Mesenteric fat pad (tissue), 1 donor: Measurements from ENCODE around the gene PPP4C. TPM values are rescaled to one million over a fixed set of nuclear protein-coding genes. Genes with fewer than 3 reads are reported as not detected.
"Not testable (repeated sequence)": the region's sequence is repeated elsewhere in the genome, so short reads cannot be mapped to it uniquely, and the experiment has no call there.

Experiments used
- DNase-seq: peaks from one replicate; pipeline ENCODE4 v3.0.0-alpha.2; 2020; ENCODE audit warnings: low spot score
- total RNA-seq: library from RNA; stranded (reverse); fragmentation: NEBNext Ultra II Directional; extraction: Animal tissue kit (Norgen Biotek cat#: 25700); gene quantifications from one replicate; pipeline ENCODE4 v1.2.1, GENCODE V29; 2021
- donor health status: DM: yes; HTN: yes; CAD: no.

PPP4C gene
- total RNA-seq, 1 donor from 2014 or later, result 81.1 TPM

DNA sequence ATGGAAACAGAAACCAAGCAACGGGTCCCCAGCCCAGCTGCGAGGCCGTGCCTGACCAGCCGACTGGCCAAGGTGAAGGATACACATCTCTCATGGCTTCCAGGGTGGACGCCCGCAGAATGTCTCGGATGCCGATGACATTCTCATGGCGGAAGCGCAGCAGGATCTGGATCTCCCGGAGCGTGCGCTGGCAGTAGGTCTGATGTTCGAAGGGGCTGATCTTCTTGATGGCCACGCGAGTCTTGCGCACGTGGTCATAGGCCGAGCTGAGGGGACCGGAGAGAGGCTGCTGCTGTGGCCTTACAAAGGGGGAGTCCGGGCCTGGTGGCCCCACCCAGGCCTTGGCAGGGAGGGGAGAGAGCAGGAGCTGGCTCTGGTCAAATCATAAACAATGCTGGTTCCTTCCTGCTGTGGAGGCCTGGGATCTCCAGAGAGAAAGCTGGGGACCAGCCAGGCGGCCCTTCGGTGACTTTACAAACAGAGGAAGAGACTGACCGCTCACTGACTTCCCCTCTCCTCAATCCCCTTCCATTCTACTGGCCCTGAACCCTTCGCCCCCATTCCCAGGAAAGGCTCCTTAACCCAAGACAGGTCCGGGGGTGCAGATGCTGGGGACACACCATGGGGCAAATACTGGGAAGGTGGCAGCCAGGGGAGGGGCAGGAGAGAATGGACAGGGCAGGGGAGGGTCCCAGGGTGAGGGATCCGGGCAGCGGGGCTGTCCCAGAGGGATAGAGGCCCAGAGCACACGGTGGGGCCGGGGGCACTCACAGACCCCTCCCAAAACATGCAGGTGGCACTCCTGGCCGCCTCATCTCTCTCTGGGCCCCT is 46.2 kb downstream of the PPP4C start:
- DNase-seq, result no peak

DNA sequence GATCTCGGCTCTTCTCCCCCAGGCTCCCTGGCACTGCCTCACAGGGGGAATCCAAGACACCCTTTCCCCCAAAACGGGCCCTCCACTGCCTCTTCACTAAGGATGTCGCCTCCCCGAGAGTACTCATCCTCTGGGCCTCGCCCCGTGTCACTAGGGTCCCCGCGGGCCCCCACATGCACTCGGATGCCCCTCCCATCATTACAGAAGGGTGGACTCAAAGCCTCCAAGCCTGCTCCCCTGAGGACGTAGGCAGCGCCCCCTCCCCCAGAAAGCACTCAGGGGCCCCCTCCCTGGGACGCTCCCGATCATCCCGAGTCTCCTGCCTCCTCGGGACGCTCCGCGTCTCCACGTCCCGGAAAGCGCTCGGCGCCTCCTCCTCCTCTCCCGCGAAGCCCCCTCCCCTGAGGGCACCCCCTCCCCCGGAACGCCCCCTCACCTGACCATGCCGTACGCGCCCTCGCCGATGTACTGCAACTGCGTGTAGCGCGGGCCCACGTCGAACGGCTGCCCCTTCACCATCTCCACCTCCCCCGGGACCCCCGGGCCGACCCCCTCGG is 46.9 kb downstream of the PPP4C start:
- no peak for DNase-seq

DNA sequence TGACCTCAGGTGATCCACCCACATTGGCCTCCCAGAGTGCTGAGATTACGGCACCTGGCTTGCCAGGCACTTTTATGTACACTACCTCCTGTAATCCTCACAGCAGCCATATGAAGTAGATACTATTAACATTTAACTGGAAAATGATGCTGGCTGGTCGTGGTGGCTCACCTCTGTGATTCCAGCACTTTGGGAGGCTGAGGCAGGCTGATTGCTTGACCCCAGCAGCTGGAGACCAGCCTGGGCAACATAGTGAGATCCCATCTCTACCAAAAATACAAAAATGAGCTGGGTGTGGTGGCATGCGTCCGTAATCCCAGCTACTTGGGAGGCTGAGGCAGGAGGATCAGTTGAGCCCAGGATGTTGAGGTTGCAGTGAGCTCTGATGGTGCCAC is 49.2 kb downstream of the PPP4C start:
- no peak for DNase-seq

DNA sequence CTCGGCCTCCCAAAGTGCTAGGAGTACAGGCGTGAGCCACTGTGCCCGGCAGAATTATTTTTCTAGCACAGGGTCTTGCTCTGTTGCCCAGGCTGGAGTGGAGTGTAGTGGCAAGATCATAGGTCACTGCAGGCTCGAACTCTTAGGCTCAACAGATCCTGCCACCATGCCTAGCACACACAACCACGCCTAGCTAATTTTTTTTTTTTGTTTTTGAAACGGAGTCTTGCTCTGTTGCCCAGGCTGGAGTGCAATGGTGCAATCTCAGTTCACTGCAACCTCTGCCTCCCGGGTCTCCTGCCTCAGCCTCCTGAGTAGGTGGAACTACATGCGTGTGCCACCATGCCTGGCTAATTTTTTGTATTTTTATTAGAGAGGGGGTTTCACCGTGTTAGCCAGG is 49.9 kb downstream of the PPP4C start:
- DNase-seq, result not testable (repeated sequence)

DNA sequence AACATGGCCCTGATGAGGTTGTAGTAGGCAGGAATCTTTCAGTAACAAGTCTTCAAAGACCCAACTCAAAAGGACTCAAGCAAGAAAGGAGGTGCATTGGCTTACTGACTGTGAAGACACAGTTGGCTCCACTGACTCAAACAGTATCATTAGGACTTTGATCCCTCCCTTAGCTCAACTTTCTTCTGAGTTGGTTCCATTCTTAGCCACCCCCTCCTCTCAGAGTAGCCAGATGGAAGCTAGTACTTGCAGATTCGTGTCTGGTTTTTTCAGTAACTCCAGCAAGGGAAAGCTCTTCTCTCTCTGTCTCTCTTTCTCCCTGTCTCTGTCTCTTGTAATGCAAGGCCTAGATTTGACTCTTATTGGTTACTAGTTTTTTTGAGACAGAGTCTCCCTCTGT is 52.2 kb downstream of the PPP4C start:
- no peak for DNase-seq

DNA sequence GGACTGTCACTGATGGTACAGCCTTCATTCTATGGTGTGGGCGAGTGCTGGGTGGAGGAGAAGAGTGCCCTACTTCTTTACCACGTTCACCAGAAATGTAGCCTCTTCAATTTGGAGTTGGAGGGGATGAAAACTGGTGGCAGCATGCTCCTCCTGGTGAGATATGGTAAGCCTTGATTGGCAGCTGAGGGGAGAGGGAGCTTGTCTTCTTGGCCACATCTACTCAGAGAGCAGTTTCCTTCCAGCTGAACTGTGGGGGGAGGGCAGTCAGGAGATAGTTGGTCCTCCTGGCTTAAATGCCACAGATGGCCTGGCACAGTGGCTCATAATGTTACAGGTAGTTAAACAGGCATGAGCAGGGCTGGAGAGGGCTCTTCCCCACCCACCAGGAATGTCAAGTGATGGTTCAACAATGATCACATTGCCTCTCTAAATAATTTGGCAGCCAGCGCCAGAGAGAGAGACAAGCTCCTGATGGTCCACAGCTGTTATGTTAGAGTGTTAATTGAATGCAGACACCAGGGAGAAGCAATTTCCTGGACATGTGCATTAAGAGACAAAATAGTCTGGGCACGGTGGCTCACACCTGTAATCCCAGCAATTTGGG is 56.2 kb downstream of the PPP4C start:
- no peak for DNase-seq

DNA sequence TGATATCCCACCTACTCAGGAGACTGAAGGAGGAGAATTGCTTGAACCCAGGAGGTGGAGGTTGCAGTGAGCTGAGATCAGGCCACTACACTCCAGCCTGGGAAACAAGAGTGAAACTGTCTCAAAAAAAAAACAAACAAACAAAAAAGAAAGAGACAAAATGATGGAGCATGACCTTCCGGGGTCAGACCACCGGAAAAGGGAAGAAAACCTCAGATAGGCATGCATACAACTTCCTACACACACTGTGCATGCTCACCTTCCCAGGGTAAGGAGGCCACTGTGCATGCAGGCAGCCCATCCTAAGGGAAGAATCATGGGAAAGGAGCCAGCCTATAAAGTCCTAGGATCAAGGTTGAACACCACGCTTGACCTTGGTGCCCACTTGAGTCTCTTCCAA is 56.8 kb downstream of the PPP4C start:
- no peak for DNase-seq

Other genes starting within 250 kb of the PPP4C start
- gene CDIPT, start 212.8 kb upstream of the PPP4C start, total RNA-seq, result 117 TPM
- gene SEZ6L2, start 176.4 kb upstream of the PPP4C start, total RNA-seq, result 1.1 TPM
- gene ASPHD1, start 175.5 kb upstream of the PPP4C start, total RNA-seq, result 0.67 TPM
- gene KCTD13, start 149.8 kb upstream of the PPP4C start, total RNA-seq, result 15.7 TPM
- gene TMEM219, start 113.9 kb upstream of the PPP4C start, total RNA-seq, result 95.8 TPM
- 49.8 TPM for gene TAOK2, start 102.1 kb upstream of the PPP4C start, total RNA-seq
- gene HIRIP3, start 80.4 kb upstream of the PPP4C start, total RNA-seq, result 11.0 TPM
- 45.4 TPM for gene INO80E, start 79.8 kb upstream of the PPP4C start, total RNA-seq
- gene DOC2A, start 65.0 kb upstream of the PPP4C start, total RNA-seq, result 0.42 TPM
- not detected for gene C16orf92, start 52.8 kb upstream of the PPP4C start, total RNA-seq
- not detected for gene TLCD3B, start 44.7 kb upstream of the PPP4C start, total RNA-seq
- gene ALDOA, start 10.2 kb upstream of the PPP4C start, total RNA-seq, result 1,236 TPM
- gene TBX6, start 15.9 kb downstream of the PPP4C start, total RNA-seq, result 0.67 TPM
- gene YPEL3, start 20.2 kb downstream of the PPP4C start, total RNA-seq, result 49.3 TPM
- 4.3 TPM for gene GDPD3, start 37.5 kb downstream of the PPP4C start, total RNA-seq
- 135 TPM for gene MAPK3, start 47.2 kb downstream of the PPP4C start, total RNA-seq
- gene CORO1A, start 107.6 kb downstream of the PPP4C start, total RNA-seq, result 56.2 TPM
- 94.9 TPM for gene BOLA2B, start 117.7 kb downstream of the PPP4C start, total RNA-seq
- 25.2 TPM for gene SLX1A, start 117.9 kb downstream of the PPP4C start, total RNA-seq
- gene SULT1A3, start 123.3 kb downstream of the PPP4C start, total RNA-seq, result 9.4 TPM
- 25.7 TPM for gene NPIPB13, start 172.5 kb downstream of the PPP4C start, total RNA-seq